Stimulated activated effector memory CD8-positive, alpha-beta T cell treated with anti-CD3 and anti-CD28 coated beads, Interleukin-12 subunit alpha, Interleukin-12 subunit beta, amount 100 ng/mL, for 72 hours (primary cell): Measurements from ENCODE around the gene PRRC2A.
"Not testable (repeated sequence)": the region's sequence is repeated elsewhere in the genome, so short reads cannot be mapped to it uniquely, and the experiment has no call there.

ENCODE experiments used
- ATAC-seq: fragments of 150-1000 bp; cut with Tn5 transposase; 2 replicates; pipeline ENCODE4 v1.10.0; 2021
- DNase-seq, 2 donors: peaks; one replicate each; pipeline ENCODE4 v3.0.0; 2021 to 2022; ENCODE audit warnings: low spot score in 2 of 2
- H3K27ac Mint-ChIP-seq: one replicate; pipeline ENCODE4 v1.8.0; 2022; ENCODE audit warnings: mild to moderate bottlenecking, mixed read lengths
- H3K36me3 Mint-ChIP-seq: one replicate; pipeline ENCODE4 v1.8.0; 2022; ENCODE audit warnings: mild to moderate bottlenecking, mixed read lengths
- H3K4me1 Mint-ChIP-seq: one replicate; pipeline ENCODE4 v1.8.0; 2022; ENCODE audit warnings: mixed read lengths
- H3K4me3 Mint-ChIP-seq: one replicate; pipeline ENCODE4 v1.8.0; 2022; ENCODE audit warnings: mild to moderate bottlenecking, mixed read lengths
- H3K9me3 Mint-ChIP-seq: one replicate; pipeline ENCODE4 v1.8.0; 2022; ENCODE audit warnings: mixed read lengths

The PRRC2A gene

DNA sequence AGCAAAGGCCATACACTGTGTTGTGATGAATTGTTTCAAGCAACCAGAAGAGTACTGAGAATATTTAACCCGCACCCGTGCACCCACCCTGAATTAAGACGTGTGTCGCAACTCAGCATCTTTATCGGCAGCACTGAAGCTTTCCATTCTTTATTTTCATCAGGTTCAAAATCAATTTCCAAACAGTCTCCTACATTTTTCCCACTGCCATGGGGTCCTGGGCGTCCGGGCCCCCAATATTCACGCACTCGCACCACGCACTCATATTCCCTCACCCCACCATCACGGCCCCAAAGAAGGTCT lies 40.1 kb upstream of the PRRC2A start:
- peaks cover 65% of the 10 kb centered on the region for H3K36me3 Mint-ChIP-seq
- DNase-seq (peak in 1 of 2 donors; percentile 68), ATAC-seq (peak; percentile 1)
- H3K27ac Mint-ChIP-seq = peak overlapping the region; percentile 98
- peaks cover 52% of the 10 kb centered on the region for H3K4me1 Mint-ChIP-seq
- peak overlapping the region; percentile 97 for H3K4me3 Mint-ChIP-seq
- H3K9me3 Mint-ChIP-seq = no peaks in the 10 kb centered on the region

DNA sequence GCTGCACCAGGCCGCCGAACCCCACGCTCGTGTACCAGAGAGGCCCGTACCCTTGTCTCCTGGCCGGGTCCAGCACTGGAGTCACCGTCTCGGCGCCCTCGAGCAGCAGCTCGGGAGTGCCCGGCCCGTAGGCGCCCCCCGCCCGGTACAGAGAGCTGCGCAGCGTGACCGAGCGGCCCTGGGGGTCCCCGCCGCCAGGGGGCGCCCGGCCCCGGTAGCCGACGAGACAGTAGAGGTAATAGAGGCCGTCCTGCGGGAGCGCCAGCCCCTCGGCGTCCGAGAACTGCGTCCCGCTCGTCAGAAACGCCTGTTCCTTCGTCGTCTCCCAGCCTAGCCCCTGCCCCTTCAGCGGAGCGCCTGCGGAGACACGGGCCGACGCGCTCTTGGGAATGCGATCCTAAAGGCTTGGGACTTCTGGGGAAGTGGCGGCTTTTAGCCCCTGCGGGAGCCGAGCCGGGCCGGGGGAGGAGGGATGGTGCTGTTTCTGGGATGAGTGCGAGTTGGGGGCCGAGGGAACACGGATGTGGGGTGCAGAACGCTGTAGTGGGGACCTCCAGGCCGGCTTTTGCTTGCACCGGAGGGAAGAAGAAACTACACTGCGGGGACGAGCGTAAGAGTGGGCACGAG lies 39.6 kb upstream of the PRRC2A start:
- peak overlapping the region; percentile 97 for H3K4me3 Mint-ChIP-seq
- ATAC-seq (peak; percentile 80), DNase-seq (peak; percentile 94 to 96)
- H3K36me3 Mint-ChIP-seq = peaks cover 65% of the 10 kb centered on the region
- peak overlapping the region; percentile 98 for H3K27ac Mint-ChIP-seq
- H3K9me3 Mint-ChIP-seq = no peaks in the 10 kb centered on the region
- peaks cover 57% of the 10 kb centered on the region for H3K4me1 Mint-ChIP-seq

- H3K9me3 Mint-ChIP-seq = no peaks in the 10 kb centered on the region
- no peak for ATAC-seq
Observed at GRCh38 chr6:31581434-31582229, 38.9 kb upstream of the PRRC2A start.

DNA sequence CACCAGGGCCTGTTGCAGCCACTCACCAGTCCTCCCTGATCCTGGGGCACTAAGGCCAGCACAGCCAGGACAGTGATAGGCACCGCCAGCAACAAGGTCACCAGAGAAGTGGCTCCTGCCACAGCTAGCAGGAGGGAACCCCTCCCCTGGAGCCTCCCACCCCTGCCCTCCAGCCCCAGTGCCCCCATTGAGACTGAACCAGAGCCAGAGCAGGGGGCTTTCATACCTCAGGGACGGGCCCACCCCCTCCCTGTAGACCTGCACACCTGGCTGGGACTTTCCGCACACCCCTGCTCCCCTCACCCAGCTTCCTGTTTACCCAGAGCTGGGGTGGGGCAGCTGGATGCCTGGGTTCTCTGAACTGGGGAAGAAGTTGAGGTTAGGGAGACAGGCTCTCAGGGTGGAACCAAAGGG lies 38.3 kb upstream of the PRRC2A start, which contains the start of gene LTB:
Gene LTB, minus strand, starts transcription at position 195 of the 414 bp plus-strand sequence. Its CDS starts 7 bp downstream, at position 188.
- no peak for DNase-seq
- H3K9me3 Mint-ChIP-seq = no peaks in the 10 kb centered on the region
- H3K27ac Mint-ChIP-seq = peak within 1 kb of the TSS; percentile 98
- no peak for ATAC-seq
- H3K4me1 Mint-ChIP-seq = peaks cover 71% of the 10 kb centered on the region
- peaks cover 59% of the 10 kb centered on the region for H3K36me3 Mint-ChIP-seq
- H3K4me3 Mint-ChIP-seq = peak within 1 kb of the TSS; percentile 97

More at GRCh38 chr6:31581434-31582229, 38.9 kb upstream of the PRRC2A start:
- peaks cover 65% of the 10 kb centered on the region for H3K4me1 Mint-ChIP-seq
- H3K27ac Mint-ChIP-seq = peak overlapping the region; percentile 98
- H3K4me3 Mint-ChIP-seq = peak overlapping the region; percentile 97
- no peak for DNase-seq
- H3K36me3 Mint-ChIP-seq = peaks cover 59% of the 10 kb centered on the region

- peak overlapping the region; percentile 76 for H3K4me3 Mint-ChIP-seq
- no peaks in the 10 kb centered on the region for H3K9me3 Mint-ChIP-seq
- DNase-seq (peak in 1 of 2 donors; percentile 72), ATAC-seq (peak; percentile 40)
- H3K27ac Mint-ChIP-seq = peak overlapping the region; percentile 83
- H3K4me1 Mint-ChIP-seq = peaks cover 74% of the 10 kb centered on the region
- peaks cover 52% of the 10 kb centered on the region for H3K36me3 Mint-ChIP-seq
Observed at GRCh38 chr6:31585491-31585890, 35.0 kb upstream of the PRRC2A start.

DNA sequence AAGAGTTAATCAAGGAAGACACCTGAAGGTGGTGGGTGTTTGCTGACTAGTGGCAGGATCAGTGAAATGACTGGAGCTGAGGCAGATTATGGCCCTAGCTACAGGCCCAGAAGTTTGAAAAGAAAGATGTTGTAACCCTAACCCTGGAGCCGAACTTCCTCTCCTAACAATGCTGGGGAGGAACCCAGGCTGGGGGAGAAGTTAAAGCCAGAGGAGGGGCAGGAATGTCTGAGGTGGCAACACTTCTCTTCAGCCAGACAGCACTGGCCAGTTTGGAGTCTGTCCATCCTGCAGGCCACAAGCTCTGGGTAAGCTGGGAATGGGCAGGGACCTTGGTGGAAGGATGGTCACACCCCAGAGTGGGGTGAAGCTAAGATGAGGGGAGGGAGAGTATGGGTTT lies 34.5 kb upstream of the PRRC2A start, which contains the start of gene LST1:
Gene LST1, plus strand, starts transcription at position 270 of the 400 bp plus-strand sequence. CDS start 1,023 bp downstream, outside the sequence.
- H3K4me3 Mint-ChIP-seq = peak within 1 kb of the TSS; percentile 76

DNA sequence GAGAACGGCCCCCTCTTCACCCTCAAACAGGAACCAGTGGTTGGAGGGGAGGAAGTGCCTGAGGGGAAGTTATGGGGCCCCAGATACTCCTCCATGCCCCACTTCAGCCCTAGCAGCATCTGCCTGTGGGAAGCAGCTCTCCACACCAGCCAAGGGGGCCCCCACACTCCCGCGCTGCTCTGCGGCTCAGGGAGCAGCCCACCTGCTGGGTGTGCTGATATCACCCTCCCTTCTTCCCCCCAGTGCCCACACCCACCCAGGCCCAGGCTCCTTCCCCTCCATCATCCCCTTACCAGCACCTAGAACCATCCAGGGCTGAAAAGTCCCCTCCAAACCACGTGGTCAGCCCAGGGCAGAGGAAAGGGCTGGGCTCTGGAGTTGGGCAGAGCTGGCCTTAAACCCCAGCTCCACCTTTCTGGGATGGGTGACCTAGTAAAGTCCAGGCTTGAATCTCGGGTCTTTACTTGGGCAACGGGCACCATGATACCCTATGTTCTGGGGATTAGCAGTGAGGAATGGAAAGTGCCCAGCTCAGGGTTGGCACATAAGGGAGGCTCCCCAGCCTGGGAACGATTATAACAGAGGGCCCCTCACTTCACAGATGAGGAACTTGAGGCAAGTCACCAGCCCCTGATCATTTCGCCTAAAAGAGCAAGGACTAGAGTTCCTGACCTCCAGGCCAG lies 33.8 kb upstream of the PRRC2A start:
- Mint-ChIP-seq H3K9me3 (no peaks in the 10 kb centered on the region), H3K36me3 (peaks cover 40% of the 10 kb centered on the region), H3K4me3 (peak overlapping the region; percentile 76), H3K27ac (peak overlapping the region; percentile 83), H3K4me1 (peaks cover 70% of the 10 kb centered on the region)
- DNase-seq (no peak), ATAC-seq (peak; percentile 27)

More for the DNA sequence above, 34.5 kb upstream of the PRRC2A start, which contains the start of gene LST1:
- DNase-seq = no peak
- peaks cover 47% of the 10 kb centered on the region for H3K36me3 Mint-ChIP-seq
- peak; percentile 17 for ATAC-seq
- peak within 1 kb of the TSS; percentile 83 for H3K27ac Mint-ChIP-seq
- H3K9me3 Mint-ChIP-seq = no peaks in the 10 kb centered on the region
- H3K4me1 Mint-ChIP-seq = peaks cover 74% of the 10 kb centered on the region

GRCh38 chr6:31587791-31588777 lies 32.4 kb upstream of the PRRC2A start:
- Mint-ChIP-seq H3K27ac (peak overlapping the region; percentile 83), H3K9me3 (no peaks in the 10 kb centered on the region), H3K36me3 (peaks cover 51% of the 10 kb centered on the region), H3K4me1 (peaks cover 67% of the 10 kb centered on the region), H3K4me3 (peak overlapping the region; percentile 76)
- peak; percentile 19 for ATAC-seq
- no peak for DNase-seq

DNA sequence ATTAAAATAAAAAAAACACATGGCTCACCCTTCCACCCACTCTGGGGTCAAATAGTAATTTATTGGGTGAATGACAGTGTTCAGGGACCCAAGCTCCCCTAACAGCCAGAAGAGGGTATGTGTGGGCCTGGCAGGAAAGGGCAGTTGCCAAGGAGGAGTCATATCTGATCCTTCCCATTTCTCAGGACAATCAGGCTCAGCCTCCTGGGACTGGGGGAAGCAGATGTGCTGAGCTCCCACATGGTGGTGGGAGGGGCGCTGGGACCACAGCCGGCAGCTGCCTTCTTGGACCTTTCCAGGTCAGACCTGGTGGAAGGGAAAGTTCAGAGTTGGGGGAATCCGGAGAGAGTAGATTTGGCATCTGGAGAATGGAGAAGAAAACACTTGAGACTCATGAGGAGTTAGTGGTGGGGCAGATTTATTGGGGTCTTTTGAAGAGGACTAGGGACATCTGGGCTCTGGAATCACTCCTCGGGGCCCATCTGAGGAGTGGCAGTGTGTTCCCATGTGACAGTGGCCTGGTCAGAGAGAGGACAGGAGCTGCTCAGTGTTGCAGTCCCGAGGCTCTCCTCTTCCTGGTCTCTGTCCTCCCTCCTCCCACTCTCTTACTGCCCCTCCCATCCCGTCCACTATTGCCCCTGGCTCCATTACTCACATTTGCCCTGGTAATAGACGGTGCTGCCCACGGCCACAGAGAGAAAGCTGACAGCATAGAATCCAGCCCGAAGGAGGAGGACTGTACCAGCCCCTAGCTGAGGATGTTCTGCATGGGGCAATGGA lies 31.5 kb upstream of the PRRC2A start:
- no peaks in the 10 kb centered on the region for H3K9me3 Mint-ChIP-seq
- peak overlapping the region; percentile 76 for H3K4me3 Mint-ChIP-seq
- no peak for DNase-seq
- ATAC-seq = peak; percentile 14
- peak overlapping the region; percentile 91 for H3K27ac Mint-ChIP-seq
- peaks cover 73% of the 10 kb centered on the region for H3K4me1 Mint-ChIP-seq
- peaks cover 60% of the 10 kb centered on the region for H3K36me3 Mint-ChIP-seq

DNA sequence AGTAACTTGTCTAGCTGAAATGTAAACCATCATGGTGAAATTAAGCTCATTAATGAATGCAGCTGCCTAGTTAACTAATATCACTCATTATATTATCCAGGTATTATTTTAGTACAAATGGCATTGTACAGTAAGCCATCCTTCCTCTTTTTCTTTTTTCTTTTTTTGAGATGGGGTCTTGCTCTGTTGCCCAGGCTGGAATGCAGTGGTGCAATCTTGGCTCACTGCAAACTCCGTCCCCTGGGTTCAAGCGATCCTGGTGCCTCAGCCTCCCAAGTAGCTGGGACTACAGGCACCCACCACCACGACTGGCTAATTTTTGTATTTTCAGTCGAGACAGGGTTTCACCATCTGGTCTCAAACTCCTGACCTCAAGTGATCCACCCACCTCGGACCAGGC lies 29.8 kb upstream of the PRRC2A start:
- not testable (repeated sequence) for H3K9me3 Mint-ChIP-seq, DNase-seq, ATAC-seq
- peak overlapping the region; percentile 76 for H3K4me3 Mint-ChIP-seq
- H3K36me3 Mint-ChIP-seq = peaks cover 57% of the 10 kb centered on the region
- H3K4me1 Mint-ChIP-seq = peaks cover 68% of the 10 kb centered on the region
- peak overlapping the region; percentile 91 for H3K27ac Mint-ChIP-seq

- Mint-ChIP-seq H3K4me1 (peaks cover 65% of the 10 kb centered on the region), H3K27ac (peak overlapping the region; percentile 88), H3K4me3 (peak overlapping the region; percentile 76), H3K9me3 (no peaks in the 10 kb centered on the region), H3K36me3 (peaks cover 46% of the 10 kb centered on the region)
- peak; percentile 27 for ATAC-seq
- no peak for DNase-seq
Observed at GRCh38 chr6:31592396-31592771, 28.1 kb upstream of the PRRC2A start.

GRCh38 chr6:31597006-31597405 lies 23.5 kb upstream of the PRRC2A start:
- ATAC-seq = peak; percentile 75
- Mint-ChIP-seq H3K9me3 (no peaks in the 10 kb centered on the region), H3K27ac (peak overlapping the region; percentile 5), H3K4me1 (peaks cover 45% of the 10 kb centered on the region), H3K4me3 (no peak overlapping the region), H3K36me3 (peaks cover 19% of the 10 kb centered on the region)
- DNase-seq = no peak

DNA sequence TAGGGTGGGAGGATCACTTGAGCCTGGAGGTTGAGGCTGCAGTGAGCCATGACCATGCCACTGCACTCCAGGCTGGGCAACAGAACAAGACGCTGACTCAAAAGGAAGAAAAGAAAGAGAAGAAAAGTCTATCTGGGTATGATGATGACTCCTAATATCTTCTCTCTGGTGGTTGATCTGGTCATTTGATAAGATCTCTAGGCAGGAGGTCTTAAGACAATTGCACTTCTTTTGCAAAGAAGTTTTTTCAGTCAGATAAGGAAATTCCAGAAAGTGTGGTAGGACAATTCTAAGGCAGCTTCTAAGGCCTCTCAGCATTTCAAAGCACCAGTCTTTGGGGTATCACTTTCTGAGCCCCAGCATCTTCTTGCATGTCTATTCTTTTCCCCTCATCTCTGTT lies 13.2 kb upstream of the PRRC2A start:
- H3K36me3 Mint-ChIP-seq = no peaks in the 10 kb centered on the region
- H3K27ac Mint-ChIP-seq = no peak overlapping the region
- no peaks in the 10 kb centered on the region for H3K4me1 Mint-ChIP-seq
- no peak for DNase-seq
- no peaks in the 10 kb centered on the region for H3K9me3 Mint-ChIP-seq
- peak; percentile 36 for ATAC-seq
- H3K4me3 Mint-ChIP-seq = no peak overlapping the region
